ENCODE data around the gene LOXL1.

LOXL1 gene

DNA sequence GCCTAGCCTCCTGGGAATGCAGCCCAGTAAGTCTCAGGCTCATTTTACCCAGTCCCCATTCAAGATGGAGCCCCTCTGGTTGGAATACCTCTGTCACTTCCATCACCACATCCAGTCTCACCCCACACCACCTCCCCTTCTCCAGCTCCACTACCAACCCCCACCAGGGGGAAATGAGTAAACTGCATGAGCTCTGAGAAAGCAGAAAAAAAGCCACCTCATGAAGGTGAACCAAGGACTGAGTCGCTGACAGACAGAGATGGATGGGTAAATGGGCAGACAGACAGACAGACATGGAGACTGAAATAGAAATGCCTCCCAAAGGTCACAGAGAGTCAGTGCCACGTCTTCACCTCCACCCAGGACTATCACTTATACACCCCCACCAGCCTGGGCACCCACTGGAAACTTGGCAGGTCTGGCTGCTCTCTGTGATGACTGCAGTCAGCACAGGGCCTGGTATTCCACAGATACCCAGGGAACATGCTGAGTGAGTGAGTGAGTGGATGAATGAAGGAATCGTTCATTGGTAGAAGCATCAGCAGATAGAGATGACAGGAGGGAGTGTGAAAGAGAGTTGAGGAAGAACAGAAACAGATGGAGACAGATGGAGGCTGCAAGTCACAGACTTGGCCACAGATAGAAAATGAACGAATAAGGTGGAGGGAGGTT, 4.9 kb upstream of the LOXL1 start:
- DNase-seq, result no peak

GRCh38 chr15:73922186-73923151, 3.8 kb upstream of the LOXL1 start:
- DNase-seq, result no peak

DNA sequence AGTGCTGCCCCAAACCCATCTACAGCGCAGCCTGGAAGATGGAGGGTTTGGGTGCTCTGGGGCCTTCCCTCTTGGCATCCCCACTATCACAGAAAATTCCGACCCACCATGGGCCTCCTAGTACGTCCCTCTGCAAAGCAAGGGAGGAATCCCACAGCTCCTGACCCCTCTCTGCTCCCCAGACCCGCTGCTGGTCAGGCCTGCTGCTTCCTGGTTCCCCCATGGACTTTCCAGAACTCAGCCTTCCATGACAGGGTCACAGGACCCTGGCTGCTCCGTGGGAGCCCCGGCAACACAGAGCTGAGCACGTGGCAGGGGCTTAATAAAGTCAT, 3.1 kb upstream of the LOXL1 start:
- DNase-seq, result no peak

GRCh38 chr15:73923488-73924164, 2.6 kb upstream of the LOXL1 start:
- DNase-seq, result no peak

DNA sequence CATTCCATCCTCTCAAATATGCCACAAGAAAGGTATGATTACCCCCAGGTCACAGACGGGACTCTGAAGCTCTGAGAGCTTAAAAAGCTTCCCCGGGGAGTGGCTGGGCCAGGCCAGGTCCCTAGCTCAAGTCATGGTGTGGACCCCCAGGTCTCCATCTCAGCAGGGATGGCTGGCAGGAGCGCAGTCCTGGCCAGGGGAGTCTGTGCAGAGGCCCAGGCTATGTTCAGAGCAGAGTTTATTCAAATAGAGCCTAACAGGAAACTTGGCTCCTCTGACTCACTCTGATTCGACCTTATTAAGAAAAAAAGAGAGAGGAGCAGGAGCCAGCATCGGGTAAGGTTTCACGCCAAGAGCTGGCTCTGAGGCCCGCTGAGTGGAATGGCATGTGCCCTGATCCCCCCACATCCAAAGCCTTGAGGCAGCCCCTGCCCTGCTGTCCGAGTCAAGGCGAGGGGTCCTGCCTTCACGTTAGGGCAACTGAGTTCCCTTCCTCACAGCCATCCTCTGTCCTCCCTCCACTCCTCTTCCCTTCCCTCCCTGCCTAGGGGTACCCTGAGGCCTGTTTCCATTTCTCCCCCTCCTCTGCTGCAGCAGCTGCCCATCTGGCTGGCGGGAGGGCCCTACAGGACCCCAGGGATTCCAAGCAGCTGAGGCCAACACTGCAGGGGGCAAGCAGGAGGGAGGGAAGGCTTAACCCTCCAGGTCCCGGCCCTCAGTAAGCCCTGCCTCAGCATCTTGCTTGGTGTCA, 1.9 kb upstream of the LOXL1 start:
- peak in 15 of 51 donors; percentile 7 to 59 (median 38) for DNase-seq

GRCh38 chr15:73925848-73926218, 429 bp upstream of the LOXL1 start:
- no peak for DNase-seq

- peak in 13 of 51 donors; percentile 5 to 45 (median 22) for DNase-seq
Observed at GRCh38 chr15:73927003-73927475, 777 bp downstream of the LOXL1 start.

DNA sequence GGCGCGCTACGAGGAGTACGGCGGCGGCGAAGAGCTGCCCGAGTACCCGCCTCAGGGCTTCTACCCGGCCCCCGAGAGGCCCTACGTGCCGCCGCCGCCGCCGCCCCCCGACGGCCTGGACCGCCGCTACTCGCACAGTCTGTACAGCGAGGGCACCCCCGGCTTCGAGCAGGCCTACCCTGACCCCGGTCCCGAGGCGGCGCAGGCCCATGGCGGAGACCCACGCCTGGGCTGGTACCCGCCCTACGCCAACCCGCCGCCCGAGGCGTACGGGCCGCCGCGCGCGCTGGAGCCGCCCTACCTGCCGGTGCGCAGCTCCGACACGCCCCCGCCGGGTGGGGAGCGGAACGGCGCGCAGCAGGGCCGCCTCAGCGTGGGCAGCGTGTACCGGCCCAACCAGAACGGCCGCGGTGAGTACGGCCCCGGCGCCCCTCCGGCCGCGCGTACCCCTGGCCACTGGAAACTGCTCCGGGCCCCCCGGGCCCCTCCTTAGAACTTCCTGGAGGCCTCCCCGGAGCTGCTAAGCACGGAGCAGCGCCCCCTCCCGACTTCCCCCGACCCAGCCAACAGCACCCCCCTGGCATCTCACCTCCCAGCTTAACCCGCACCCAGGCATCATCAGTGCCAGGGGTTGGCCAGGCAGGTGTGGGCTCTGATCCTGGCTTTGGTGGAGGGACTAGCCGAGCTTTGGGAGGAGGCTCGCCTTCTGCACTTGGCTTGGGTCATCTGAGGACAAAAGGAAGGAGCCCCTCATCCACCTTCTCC, 1.4 kb downstream of the LOXL1 start:
- DNase-seq, result peak in 8 of 51 donors; percentile 20 to 59 (median 36)

DNA sequence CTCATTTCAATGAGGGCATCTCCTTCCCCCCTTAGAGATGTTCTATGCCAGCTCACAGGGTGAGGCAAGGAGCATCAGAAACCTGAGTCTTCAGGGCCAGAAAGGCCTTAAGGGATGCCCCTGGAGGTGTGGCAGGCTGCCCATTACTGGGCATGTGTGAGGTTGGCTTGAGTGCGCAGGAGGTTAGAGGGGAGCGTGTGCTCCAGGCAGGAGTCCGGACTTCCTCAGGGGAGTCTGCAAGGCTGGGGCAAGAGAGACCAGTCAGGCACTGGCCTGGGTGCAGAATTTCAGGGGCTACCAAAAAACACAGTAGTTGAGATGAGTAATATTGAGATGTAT, 1.9 kb downstream of the LOXL1 start:
- DNase-seq, result no peak

- DNase-seq, result no peak
Observed at GRCh38 chr15:73928971-73929627, 2.8 kb downstream of the LOXL1 start.

DNA sequence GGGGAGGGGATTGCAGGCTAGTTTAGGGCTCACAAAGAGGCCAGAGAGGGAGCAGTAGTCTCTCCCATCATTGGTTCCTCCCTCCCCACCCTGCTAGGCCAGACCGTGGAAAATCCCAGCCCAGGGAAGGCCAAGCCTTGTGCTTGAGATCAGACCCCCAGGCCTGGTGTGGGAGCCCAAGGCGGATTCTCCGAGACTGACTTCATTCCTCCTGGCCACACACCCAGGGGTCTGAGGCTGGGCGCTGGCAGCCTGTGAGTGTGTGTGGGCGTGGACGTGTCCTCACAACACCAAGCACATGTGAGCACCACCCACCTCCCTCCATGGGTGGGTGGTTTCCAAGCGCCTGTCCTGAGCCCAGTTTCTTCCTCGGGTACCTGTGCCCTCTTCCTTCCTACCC, 4.1 kb downstream of the LOXL1 start:
- no peak for DNase-seq

GRCh38 chr15:73930790-73931281, 4.6 kb downstream of the LOXL1 start:
- peak in 3 of 51 donors; percentile 15 to 59 (median 23) for DNase-seq

GRCh38 chr15:73931441-73931840, 5.2 kb downstream of the LOXL1 start:
- DNase-seq, result no peak

DNA sequence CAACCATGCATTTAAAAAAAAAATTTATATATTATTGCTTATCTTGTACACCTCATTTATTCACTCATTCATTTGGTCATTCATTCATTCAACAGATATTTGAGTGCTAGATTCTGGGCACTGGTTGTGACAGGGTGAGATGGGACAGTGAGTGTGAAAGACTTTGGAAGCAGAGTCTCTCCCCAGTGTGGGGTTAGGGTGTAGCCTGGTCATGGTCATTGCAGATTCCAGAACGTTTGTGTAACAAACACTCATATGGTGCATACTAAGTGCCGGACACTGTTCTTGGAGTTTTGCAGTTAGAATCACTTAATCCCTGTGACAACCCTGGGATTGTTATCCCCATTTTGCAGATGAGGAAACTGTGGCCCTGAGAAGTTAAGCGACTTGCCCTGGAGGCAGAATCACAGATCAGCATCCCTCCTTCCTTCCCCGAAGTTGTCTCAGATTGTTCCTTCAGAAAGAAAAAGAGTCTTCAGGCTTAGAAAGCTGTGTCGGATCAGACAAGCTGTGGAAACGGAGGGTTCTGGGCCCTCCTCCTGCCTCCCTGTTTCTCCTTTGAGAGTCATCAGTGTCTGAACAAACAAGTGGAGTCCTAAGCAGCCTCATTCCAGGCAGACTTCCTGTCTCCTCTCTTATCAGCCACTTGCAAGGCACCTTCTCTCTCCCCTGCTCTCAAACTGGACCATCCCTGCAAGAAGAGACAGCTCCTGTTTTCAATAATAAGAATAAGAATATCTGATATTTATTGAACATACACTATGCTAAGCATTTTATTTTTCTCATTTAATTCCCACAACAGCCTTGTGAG, 6.3 kb downstream of the LOXL1 start:
- DNase-seq, result no peak

- no peak for DNase-seq
Observed at GRCh38 chr15:73934281-73934680, 8.0 kb downstream of the LOXL1 start.

DNA sequence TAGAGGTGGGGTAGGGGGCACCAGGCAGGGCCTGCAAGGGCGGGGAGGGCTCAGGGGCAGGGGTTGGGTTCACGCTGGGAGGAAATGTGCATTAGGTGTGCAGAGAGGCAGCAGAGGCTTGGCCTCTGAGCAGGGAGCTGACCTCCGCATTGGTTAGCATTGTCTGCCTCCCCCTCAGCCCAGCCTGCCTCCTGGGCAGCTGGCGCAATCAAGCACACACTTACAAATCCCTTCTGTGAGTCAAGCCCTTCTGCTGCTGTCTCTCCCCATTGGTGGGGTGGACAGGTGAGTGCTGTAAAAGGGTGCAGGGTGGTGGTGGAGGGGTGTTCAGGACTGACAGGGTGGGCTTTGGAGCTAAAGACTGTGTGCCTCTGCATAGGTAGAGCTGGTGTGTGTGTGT, 9.3 kb downstream of the LOXL1 start:
- no peak for DNase-seq

DNA sequence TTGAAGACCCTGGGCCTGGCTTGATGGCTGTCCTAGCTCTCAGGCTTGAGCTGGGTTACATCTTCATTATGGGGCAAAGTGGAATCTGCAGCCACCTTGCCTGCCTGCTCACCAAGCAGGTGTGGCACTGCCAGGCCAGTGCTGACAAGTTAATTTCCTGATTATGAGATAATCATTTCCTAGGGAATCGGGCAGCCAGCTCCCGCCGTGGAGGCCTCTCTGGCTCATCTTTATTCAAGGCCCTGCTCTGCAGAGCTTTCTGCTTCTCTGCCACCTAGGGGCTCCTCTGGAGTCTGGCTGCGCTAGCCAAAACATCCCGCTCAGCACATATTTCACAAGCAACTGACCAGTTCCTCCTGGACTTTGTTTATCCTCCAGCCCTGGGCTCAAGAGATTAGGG, 9.9 kb downstream of the LOXL1 start:
- DNase-seq, result peak in 9 of 51 donors; percentile 10 to 46 (median 22)

- DNase-seq, result no peak
Observed at GRCh38 chr15:73936588-73937290, 10.5 kb downstream of the LOXL1 start.
